OCI-M2 (cell line): ENCODE measurements around the gene PCDH8.

Experiments used
- DNase-seq: peaks from one replicate; lab custom pipeline; 2025; ENCODE audit not compliant: unreplicated experiment; lab: John Stamatoyannopoulos, UW

PCDH8 gene

DNA sequence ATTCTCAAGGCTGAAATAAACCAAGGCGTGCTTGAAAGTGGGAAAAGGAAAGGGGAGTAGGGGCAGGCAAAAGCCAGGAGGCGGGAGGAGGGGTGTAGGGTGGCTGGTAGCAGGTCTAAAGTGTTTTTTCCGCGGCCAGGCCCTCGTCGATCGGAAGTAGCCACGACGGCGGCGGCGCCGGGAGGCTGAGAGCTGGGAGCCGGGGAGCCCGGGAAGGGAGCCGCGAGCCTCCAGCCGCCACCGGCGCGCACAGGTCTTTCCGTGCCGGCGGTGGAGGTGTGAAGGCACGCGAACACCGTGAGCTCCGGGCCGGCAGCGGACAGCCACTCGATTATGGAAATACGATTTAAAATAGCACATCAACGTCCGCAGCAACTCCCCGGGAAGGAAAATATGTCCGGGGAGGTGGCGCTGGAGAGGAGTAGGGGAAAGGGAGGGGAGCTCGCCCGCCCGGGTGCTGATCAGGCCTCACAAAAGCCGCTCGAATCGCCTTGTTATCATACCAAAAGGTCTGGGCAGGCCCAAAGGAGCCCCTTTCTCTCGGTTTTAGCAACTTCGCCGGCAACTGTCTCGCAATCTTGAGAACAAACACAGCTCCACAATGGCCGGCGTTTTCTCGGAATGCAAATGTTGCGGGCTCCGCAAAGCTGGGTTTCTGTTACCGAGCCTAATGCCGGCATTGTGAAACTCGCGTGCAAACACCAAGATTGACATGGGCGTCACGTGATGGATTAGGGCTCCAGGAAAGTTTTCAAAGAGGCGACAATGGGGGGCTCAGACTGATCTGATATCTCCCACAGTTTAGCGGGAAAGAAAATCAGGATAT lies 2.9 kb upstream of the PCDH8 start:
- no peak for DNase-seq

GRCh38 chr13:52850396-52851136 lies 2.1 kb upstream of the PCDH8 start:
- DNase-seq, result no peak

- DNase-seq, result no peak
Observed at GRCh38 chr13:52850072-52850395, 1.6 kb upstream of the PCDH8 start.

- no peak for DNase-seq
Observed at GRCh38 chr13:52849291-52850071, 1.0 kb upstream of the PCDH8 start.

DNA sequence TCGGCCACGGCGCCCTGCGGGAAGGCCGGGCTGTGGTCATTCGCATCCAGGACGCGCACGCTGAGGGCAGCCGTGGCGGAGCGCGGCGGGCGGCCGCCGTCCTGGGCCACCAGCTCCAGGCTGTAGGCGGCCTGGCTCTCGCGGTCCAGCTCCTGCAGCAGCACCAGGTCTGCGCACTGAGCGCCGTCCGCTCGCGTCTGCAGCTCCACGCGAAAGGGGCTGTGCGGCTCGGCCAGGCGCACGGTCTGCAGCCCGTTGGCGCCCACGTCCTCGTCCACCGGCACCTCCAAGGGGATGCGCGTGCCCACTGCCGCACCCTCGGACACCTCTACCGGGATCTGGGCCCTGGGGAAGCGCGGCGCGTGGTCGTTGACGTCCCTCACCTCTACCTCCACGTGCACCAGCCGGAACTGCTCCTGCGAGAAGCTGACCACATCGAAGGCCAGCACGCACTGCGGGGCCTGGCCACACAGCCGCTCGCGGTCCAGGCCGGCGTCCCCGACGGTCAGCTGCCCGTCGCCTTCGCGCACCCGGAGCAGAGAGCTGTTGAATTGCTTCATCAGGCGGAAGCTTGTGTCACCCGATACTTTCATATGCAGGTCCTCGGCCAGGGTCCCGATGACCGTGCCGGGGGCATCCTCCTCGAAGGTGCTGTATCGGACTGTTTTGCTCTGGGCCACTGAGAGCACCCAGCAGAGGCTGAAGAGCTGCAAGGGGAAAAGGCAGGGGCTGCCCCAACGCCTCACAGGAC lies 583 bp downstream of the PCDH8 start:
- DNase-seq, result no peak

DNA sequence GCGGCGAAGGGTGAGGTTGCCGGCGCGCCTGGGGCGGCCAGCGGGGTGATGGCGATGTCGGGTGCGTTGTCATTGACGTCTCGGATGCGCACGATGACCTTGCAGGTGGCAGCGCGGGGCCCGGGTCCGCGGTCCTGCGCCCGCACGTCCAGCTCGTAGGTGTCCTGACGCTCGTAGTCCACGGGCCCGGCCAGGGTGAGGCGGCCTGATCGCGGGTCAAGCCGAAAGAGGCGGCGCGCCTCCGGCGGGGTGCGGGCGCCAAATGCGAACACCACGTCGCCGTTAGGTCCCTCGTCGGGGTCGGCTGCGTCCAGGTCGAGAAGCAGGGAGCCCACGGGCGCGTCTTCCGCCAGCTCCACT lies 1.1 kb downstream of the PCDH8 start:
- no peak for DNase-seq

GRCh38 chr13:52846567-52847321 lies 1.7 kb downstream of the PCDH8 start:
- no peak for DNase-seq

DNA sequence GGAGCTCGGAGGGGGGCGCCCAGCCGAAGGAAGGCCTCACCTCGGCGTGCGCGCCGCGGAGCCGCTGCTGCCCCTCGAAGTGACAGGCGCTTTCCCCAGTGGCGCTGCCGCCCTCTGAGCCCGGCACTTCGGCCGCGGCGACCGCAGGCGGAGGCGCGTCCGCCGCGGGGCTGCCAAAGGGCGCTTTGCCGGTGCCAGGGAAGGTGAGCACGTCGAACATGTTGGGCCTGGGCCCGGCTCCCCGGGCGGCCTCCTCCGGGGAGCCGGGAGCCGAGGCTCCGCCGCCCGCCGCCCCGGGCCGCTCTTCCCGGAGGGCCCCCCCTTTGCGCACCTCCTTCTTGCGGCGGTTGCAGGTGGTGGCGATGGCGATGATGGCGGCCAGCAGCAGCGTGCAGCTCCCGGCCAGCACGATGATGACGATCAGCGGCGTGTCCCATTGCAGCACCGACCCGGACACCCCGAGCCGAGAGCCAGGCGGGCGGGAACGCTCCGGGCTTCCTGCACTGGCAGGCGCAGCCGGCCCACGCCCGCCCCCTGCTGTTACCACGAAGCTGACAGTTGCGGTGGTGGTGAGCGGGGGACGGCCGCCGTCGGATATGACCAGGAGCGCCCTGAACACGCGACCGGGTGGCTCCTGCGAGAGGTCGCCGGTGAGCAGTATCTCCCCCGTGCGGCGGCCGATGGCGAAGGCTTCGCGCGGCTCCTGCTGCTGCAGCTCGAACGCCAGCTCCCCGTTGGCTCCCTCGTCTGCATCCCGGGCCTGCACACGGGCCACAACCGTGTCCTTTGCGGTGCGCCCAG lies 2.5 kb downstream of the PCDH8 start:
- no peak for DNase-seq

DNA sequence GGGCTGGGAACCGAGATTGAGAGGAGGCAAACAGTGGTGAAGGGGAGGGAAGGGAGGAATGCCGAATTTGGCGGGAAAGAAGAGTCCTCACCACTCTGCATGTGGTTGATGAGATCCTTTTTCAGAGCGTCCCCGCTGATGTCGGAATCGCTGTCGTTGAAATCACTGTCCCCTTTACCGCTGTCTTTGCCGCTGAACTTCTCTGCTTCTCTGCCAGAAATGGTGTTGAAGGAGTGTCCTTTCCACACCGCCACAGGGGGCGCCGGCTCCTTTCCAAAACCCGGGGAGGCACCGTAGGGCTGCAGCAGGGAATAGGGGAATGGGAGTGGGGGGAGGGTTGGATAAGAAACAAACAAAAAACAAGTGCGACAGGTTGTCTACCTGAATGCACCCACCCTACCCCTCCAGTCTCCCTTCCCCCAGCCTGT lies 3.1 kb downstream of the PCDH8 start:
- no peak for DNase-seq

GRCh38 chr13:52844836-52845235 lies 3.6 kb downstream of the PCDH8 start:
- no peak for DNase-seq

DNA sequence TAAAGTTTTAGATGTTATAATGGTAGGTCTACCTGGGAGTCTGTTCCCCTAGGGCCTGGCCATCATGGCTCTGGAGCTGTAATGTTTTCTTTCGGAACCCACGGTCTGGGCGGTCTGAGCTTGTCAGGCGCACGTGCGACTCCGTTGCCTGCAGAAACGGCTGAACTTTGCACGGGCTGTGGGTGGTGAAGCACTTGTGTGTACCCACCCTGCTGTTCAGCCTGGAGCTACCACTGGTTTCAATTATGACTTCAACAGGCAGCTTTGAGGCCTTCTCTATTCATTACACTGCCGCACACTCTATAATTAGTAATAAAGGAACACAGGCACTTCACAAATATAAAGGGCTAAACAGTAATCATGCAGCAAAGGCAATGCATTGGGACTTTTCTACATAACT lies 6.0 kb downstream of the PCDH8 start:
- no peak for DNase-seq

DNA sequence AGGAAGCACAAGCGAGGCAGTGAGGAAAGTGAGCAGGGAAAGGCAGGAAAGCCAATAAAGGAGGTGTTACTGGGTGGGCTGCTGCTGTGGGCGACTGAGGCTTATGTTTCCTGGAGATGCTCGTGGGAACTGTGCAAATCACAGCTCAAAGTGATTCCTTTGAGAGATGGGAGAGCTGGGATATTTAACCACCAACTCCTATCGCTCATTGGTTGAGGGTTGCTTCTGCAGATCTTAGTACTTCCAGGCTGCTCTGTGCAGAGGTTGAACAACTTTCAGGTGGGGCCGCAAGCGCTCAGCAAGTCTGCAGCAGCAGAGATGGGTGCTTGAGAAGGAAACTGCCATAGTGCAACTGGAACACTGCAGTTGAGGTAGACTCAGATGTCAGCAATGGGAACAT lies 8.4 kb downstream of the PCDH8 start:
- no peak for DNase-seq

GRCh38 chr13:52838433-52839107 lies 9.9 kb downstream of the PCDH8 start:
- DNase-seq, result no peak

GRCh38 chr13:52837850-52838249 lies 10.6 kb downstream of the PCDH8 start:
- DNase-seq, result no peak

- DNase-seq, result no peak
Observed at GRCh38 chr13:52835071-52835839, 13.2 kb downstream of the PCDH8 start.

- DNase-seq, result no peak
Observed at GRCh38 chr13:52833296-52833875, 15.1 kb downstream of the PCDH8 start.

- no peak for DNase-seq
Observed at GRCh38 chr13:52832313-52832712, 16.1 kb downstream of the PCDH8 start.

GRCh38 chr13:52830946-52831345 lies 17.5 kb downstream of the PCDH8 start:
- no peak for DNase-seq
